SU-DHL-6 (cell line): ENCODE results near the gene SGK1.

Experiments used
- H2AFZ ChIP-seq: fragments of 200-600 bp; sonication (generic); 2 replicates; pipeline ENCODE4 v1.6.1; 2014; ENCODE audit warnings: low read depth, mild to moderate bottlenecking, moderate library complexity, mixed read lengths, antibody characterized with exemption, low read length; ENCODE audit not compliant: severe bottlenecking
- H3F3A ChIP-seq: fragments of 200-600 bp; shearing (Covaris generic); 2 replicates; pipeline ENCODE4 v1.6.0; 2016; ENCODE audit warnings: antibody characterized with exemption, mild to moderate bottlenecking; ENCODE audit not compliant: insufficient read depth
- H3K27ac ChIP-seq: fragments of 200-600 bp; sonication (generic); 2 replicates; pipeline ENCODE4 v1.5.1; 2016; ENCODE audit warnings: low read depth, mild to moderate bottlenecking, low read length, moderate library complexity, mixed read lengths
- H3K27me3 ChIP-seq: fragments of 200-600 bp; sonication (generic), shearing (Covaris generic); 2 replicates; pipeline ENCODE4 v1.6.0; 2014; ENCODE audit warnings: mild to moderate bottlenecking, low read length
- H3K36me3 ChIP-seq: fragments of 200-600 bp; sonication (generic); 2 replicates; pipeline ENCODE4 v1.6.1; 2014; ENCODE audit warnings: mild to moderate bottlenecking, low read length, mixed read lengths
- H3K4me2 ChIP-seq: fragments of 300-600, 200-600 bp; shearing (Covaris generic), sonication (generic); 2 replicates; pipeline ENCODE4 v1.6.0; 2014; ENCODE audit warnings: low read length, low read depth, mild to moderate bottlenecking; ENCODE audit not compliant: poor library complexity, severe bottlenecking
- H3K4me3 ChIP-seq: fragments of 200-600 bp; sonication (generic); 2 replicates; pipeline ENCODE4 v1.5.1; 2014; ENCODE audit warnings: antibody characterized with exemption, low read length, mild to moderate bottlenecking, mixed read lengths; ENCODE audit not compliant: insufficient read depth, poor library complexity, severe bottlenecking
- H3K79me2 ChIP-seq: fragments of 200-600 bp; sonication (generic); 2 replicates; pipeline ENCODE4 v1.6.1; 2014; ENCODE audit warnings: mild to moderate bottlenecking, low read length, moderate library complexity; ENCODE audit not compliant: insufficient read depth
- H3K9ac ChIP-seq: fragments of 200-600 bp; sonication (generic); 2 replicates; pipeline ENCODE4 v1.7.0; 2014; ENCODE audit warnings: mild to moderate bottlenecking, low read length
- H3K9me2 ChIP-seq: fragments of 200-600 bp; sonication (generic); replicated peaks from 2 replicates; pipeline ENCODE4 v1.6.1; 2014; ENCODE audit warnings: low read length; ENCODE audit not compliant: insufficient read depth
- H3K9me3 ChIP-seq: fragments of 200-600 bp; sonication (generic); 2 replicates; pipeline ENCODE4 v1.6.1; 2014; ENCODE audit warnings: low read length, mixed read lengths; ENCODE audit not compliant: insufficient read depth
- H4K20me1 ChIP-seq: fragments of 200-600 bp; sonication (generic); 2 replicates; pipeline ENCODE4 v1.6.1; 2014; ENCODE audit warnings: low read depth, mild to moderate bottlenecking, antibody characterized with exemption, low read length, moderate library complexity, mixed read lengths
- CTCF ChIP-seq: fragments of 200-600 bp; sonication (generic); IDR thresholded peaks from one replicate; pipeline ENCODE4 v1.5.1; 2017; ENCODE audit warnings: antibody characterized with exemption, mild to moderate bottlenecking, low read length, moderate library complexity; ENCODE audit not compliant: insufficient read depth, poor library complexity, severe bottlenecking
- EZH2phosphoT487 ChIP-seq: fragments of 200-600 bp; sonication (generic), shearing (Covaris generic); conservative IDR thresholded peaks from 2 replicates; pipeline ENCODE4 v1.6.1; 2018; ENCODE audit warnings: mild to moderate bottlenecking, antibody characterized with exemption, low read length, moderate library complexity, mixed read lengths

The SGK1 gene

GRCh38 chr6:134299236-134299635 lies 18.7 kb downstream of the SGK1 start:
- no peaks in the 10 kb centered on the region for H3K79me2 ChIP-seq
- H2AFZ ChIP-seq: no peak overlapping the region

GRCh38 chr6:134296762-134297161 lies 21.1 kb downstream of the SGK1 start:
- Histone ChIP-seq H3K9me2 (no peaks in the 10 kb centered on the region), H3K4me2 (no peak overlapping the region), H3F3A (no peaks in the 10 kb centered on the region; the same call in 1 of the 2 replicates), H3K4me3 (no peak overlapping the region), H3K27me3 (no peaks in the 10 kb centered on the region), H2AFZ (no peak overlapping the region), H3K36me3 (no peaks in the 10 kb centered on the region), H4K20me1 (no peaks in the 10 kb centered on the region), H3K27ac (no peak overlapping the region), H3K79me2 (no peaks in the 10 kb centered on the region), H3K9me3 (no peaks in the 10 kb centered on the region), H3K9ac (no peak overlapping the region)
- TF ChIP-seq EZH2phosphoT487 (no peak), CTCF (no peak)

More at GRCh38 chr6:134299236-134299635, 18.7 kb downstream of the SGK1 start:
- Histone ChIP-seq H3K9me2 (no peaks in the 10 kb centered on the region), H3K4me3 (no peak overlapping the region), H3K4me2 (no peak overlapping the region), H3K9ac (no peak overlapping the region), H3F3A (no peaks in the 10 kb centered on the region), H4K20me1 (no peaks in the 10 kb centered on the region), H3K27me3 (no peaks in the 10 kb centered on the region), H3K9me3 (no peaks in the 10 kb centered on the region), H3K27ac (no peak overlapping the region), H3K36me3 (no peaks in the 10 kb centered on the region)
- TF ChIP-seq CTCF (no peak), EZH2phosphoT487 (no peak)

GRCh38 chr6:134295953-134296553 lies 21.9 kb downstream of the SGK1 start:
- Histone ChIP-seq H3K79me2 (no peaks in the 10 kb centered on the region), H3K27ac (no peak overlapping the region), H3K9ac (no peak overlapping the region), H3F3A (no peaks in the 10 kb centered on the region; the same call in 1 of the 2 replicates), H3K4me3 (no peak overlapping the region), H3K27me3 (no peaks in the 10 kb centered on the region), H2AFZ (peak overlapping the region; percentile 49), H3K9me3 (no peaks in the 10 kb centered on the region), H4K20me1 (no peaks in the 10 kb centered on the region), H3K4me2 (peak overlapping the region; percentile 12), H3K36me3 (no peaks in the 10 kb centered on the region), H3K9me2 (no peaks in the 10 kb centered on the region)
- TF ChIP-seq CTCF (no peak), EZH2phosphoT487 (no peak)
